GM21390 (cell line): ENCODE measurements around the gene YJU2.
"Not testable (repeated sequence)": the region's sequence is repeated elsewhere in the genome, so short reads cannot be mapped to it uniquely, and the experiment has no call there.

Experiments
- ATAC-seq: cut with Tn5 transposase; IDR thresholded peaks from one replicate; pipeline ENCODE4 v1.9.1; 2021; ENCODE audit not compliant: unreplicated experiment

Gene YJU2

DNA sequence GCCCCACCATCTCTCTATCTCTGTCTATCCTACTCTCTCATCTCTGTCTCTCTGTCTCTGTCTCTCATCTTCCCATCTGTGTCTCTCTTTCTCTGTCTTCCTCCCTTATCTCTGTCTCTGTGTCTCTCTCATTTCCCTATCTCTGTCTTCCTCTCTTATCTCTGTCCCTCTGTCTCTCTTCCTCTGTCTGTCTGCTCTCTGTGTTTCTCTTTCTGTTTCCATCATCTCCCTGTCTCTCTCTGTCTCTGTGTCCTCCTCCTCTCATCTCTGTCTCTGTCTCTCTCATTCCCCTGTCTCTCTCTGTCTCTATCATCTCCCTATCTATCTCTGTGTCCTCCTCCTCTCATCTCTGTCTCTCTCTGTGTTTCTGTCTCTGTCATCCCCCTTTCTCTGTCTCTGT is 19.1 kb upstream of the YJU2 start:
- no peak for ATAC-seq

GRCh38 chr19:4228765-4229178 is 18.1 kb upstream of the YJU2 start:
- no peak for ATAC-seq

GRCh38 chr19:4229179-4229931 is 17.5 kb upstream of the YJU2 start, which contains the start of gene EBI3:
Gene EBI3 (plus strand): TSS chr19:4229523. CDS start chr19:4229551, 28 bp downstream.
- ATAC-seq, result peak; percentile 74

- ATAC-seq, result not testable (repeated sequence)
These were observed 16.6 kb upstream of the YJU2 start for GRCh38 chr19:4230237-4230636.

- ATAC-seq, result not testable (repeated sequence)
These were observed 15.4 kb upstream of the YJU2 start for GRCh38 chr19:4231521-4231920.

- not testable (repeated sequence) for ATAC-seq
These were observed 14.7 kb upstream of the YJU2 start for GRCh38 chr19:4232139-4232538.

DNA sequence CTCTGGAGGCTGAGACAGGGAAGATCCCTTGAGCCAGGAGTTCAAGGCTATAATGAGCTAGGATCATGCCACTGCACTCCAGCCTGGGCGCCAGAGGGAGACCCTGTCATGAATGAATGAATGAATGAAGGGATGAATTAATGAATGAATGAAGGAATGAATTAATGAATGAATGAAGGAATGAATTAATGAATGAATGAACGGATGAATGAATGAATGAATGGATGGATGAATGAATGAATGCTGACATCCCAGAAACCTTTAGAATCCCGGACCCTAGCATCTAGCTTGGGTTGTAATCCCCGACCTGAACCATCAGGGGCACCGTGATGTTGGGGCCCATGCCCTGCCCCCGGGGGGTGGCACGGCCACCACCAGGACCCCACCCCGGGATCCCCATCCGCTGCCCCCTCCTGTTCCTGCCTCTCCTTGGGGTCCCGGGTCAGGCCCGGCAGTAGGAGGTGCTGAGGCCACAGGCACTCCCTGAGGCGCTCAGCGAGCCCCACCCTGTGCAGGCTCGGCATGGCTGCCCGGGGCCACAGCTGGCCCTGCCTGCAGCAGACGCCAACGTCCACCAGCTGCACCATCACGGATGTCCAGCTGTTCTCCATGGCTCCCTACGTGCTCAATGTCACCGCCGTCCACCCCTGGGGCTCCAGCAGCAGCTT is 14.1 kb upstream of the YJU2 start:
- no peak for ATAC-seq

DNA sequence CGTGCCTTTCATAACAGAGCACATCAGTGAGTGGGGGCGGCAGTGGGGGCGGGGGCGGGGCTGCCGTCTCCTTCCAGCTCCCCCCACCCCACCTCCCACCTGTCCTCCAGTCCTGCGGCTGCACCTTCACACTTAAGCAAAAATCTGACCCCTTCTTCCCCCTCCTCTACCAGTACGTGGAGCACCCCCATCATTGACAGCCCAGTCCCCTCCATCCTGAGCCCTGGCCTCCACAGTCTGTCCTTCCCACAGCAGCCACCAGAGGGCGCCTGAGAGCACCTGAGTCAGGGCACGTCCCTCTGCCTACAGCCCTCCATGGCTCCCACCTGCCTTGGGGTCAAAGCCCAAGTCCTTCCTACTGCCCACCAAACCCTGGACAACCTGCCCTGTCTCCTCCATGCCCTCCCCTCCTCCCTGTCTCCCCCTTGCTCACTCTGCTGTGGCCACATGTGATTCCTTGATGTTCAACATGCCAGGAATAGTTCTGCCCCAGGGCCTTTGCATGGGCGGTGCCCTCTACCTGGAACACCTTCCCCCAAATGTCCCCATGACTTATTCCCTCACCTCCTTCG is 13.5 kb upstream of the YJU2 start:
- ATAC-seq, result no peak

- no peak for ATAC-seq
These were observed 12.6 kb upstream of the YJU2 start for GRCh38 chr19:4234142-4234861.

DNA sequence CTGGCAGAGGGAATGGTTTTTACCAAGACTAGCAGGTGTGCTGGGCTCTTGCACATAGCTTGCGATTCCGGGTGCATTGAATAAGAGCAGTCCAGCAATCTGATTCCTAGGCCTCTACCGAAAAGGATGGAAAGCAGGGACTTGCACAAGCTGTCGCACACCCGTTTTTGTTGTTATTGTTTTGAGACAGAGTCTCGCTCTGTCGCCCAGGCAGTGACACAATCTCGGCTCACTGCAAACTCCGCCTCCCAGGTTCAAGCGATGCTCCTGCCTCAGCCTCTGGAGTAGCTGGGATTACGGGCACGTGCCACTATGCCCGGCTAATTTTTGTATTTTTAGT is 12.0 kb upstream of the YJU2 start:
- no peak for ATAC-seq

DNA sequence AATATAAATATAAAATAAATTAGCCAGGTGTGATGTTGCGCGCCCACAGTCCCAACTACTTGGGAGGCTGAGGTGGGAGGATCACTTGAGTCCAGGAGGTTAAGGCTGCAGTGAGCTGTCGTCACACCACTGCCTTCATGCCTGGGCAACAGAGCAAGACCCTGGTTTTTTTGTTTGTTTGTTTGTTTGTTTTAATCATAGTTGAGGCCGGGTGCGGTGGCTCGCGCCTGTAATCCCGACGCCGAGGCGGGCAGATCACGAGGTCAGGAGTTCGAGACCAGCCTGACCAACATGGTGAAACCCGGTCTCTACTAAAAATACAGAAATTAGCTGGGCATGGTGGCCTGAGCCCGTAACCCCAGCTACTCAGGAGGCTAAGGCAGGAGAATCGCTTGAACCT is 9.4 kb upstream of the YJU2 start:
- ATAC-seq, result not testable (repeated sequence)

DNA sequence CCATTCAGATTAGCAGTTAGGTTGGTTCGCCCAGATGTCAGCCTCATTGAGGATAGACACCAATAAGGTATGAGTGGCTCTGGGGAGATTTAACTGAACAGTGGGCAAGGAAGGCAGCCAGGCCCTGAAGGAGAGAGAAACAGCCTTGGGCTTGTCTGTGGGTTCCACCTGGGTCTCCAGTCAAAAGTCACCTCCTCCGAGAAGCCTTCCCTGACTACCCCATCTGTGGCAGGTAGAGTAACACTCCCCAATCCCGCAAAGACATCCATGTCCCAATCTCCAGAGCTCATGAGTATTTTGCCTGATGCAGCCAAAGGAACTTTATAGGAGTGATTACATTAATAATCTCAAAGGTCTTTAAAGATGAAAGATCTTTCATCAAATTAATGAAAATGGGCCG is 8.0 kb upstream of the YJU2 start:
- no peak for ATAC-seq

DNA sequence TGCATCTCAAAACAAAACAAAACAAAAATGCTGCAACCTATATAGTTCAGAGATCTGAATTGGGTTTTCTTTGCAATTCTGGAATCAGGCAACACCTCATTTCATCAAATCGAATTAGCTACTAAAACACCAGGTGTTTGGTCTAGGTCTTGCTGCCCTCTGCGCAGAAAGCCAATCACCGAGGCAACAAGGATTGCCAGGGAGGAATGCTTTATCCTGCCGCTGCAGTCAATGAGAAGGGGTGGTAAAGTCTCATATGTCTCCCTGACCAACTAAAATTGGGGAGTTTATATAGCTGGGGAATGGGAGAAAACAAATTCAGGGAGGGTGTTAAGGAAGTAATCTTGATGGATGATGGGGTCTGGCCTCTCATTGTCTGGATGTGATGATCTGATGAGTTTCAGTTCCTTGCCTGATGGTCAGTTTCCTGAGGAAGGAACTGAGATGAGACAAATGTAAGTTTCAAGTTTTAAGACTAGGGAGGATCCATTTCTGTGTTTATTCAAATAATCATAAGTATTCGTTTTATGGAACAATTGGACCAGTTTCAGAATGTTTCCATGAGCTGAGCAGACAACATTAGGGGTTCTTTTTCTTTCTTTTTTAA is 5.0 kb upstream of the YJU2 start:
- ATAC-seq, result no peak

DNA sequence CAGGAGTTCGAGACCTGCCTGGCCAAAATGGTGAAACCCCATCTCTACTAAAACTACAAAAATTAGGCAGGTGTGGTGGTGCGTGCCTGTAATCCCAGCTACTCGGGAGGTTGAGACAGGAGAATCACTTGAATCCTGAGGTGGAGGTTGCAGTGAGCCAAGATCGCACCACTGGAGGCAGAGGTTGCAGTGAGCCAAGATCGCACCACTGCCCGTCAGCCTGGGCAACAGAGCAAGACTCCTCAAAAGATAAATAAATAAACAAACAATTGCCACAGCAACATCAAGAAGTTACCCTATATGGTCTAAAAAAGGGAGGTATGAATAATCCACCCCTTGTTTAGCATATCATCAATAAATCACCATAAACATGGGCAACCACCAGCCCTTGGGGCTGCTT is 942 bp upstream of the YJU2 start:
- not testable (repeated sequence) for ATAC-seq

DNA sequence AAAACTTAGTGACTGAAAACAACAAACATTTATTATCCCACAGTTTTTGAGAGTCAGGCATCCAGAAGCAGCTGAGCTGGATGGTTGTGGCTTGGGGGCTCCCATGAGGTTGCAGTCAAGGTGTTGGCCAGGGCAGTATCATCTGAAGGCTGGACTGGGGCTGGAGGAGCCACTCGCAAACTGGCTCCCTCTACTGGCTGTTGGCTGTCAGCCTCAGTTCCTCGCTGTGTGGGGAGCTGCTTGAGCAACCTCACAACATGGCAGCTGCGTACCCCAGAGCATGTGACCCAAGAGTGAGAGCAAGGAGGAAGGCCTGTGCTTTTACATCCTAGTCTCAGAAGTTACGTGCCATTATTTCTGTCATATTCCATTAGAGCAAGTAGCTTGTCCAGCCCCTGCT is 9.7 kb downstream of the YJU2 start:
- ATAC-seq, result no peak

- no peak for ATAC-seq
These were observed 10.1 kb downstream of the YJU2 start for GRCh38 chr19:4257025-4257424.

DNA sequence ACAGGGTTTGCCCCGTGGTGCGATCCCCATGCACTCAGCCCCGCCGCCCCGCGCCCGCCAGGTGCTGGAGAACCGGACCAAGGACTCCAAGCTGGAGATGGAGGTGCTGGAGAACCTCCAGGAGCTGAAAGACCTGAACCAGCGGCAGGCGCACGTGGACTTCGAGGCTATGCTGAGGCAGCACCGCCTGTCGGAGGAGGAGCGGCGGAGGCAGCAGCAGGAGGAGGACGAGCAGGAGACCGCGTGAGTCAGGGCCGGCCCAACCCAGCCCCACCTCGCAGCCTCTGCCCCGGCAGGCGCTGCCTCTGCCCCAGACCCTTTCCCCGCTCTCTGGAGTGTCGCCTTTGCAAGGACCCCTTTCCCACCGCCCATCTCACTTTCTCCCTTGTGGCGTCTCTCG is 11.3 kb downstream of the YJU2 start:
- ATAC-seq, result no peak

- ATAC-seq, result no peak
These were observed 13.8 kb downstream of the YJU2 start for GRCh38 chr19:4260613-4261191.

DNA sequence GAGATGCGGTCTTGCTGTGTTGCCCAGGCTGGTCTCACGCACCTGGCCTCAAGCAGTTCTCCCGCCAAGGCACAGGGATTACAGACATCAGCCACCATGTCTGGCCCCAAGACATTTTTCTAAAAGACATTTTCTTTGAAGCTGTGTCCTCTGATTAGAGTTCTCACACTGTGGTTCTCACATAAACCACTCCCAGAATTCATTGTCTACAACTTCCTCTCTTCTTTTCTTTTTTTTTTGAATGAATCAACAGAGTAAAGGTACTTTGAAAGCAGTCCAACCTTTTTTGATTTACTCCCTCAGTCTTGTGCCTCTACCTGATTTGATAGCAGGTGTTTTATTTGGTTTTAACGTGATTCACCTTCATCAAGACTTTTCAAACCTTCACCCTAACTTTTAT is 17.9 kb downstream of the YJU2 start:
- ATAC-seq, result no peak

DNA sequence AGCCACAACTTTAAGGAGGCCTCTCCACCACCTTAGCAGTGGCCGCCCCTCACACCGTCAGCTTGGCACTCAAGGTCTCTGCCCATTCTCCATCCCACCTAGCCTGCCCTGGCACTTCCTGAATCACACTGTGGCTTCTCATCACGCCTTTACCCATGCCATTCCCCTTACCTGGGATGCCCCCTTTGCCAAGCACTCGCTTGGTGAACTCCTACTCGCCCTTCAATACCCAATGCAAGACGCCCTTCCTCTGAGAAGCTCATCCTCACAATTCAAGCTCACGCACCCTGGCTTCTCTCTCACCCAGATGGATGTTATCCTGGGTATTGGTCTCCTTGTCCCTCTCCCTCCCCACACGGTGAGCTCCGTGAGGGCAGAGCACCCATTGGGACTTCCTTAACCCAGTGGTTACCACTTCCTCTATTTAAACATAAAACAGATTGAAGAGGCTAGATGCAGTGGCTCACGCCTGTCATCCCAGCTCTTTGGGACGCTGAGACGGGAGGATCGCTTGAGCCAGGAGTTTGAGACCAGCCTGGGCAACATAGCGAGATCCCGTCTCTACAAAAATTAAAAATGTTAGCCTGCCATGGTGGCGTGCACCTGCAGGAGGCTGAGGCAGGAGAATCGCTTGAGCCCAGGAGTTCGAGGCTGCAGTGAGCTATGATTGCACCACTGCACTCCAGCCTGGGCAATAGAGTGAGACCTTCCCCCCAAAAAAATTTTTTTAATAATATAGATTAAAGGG is 19.5 kb downstream of the YJU2 start:
- no peak for ATAC-seq
